Astrocyte (in vitro differentiated cells and primary cell): ENCODE data around the gene CDV3. TPM values are rescaled to one million over a fixed set of nuclear protein-coding genes. Genes with fewer than 3 reads are reported as not detected.

Source experiments
- DNase-seq: peaks from one replicate; pipeline ENCODE4 v3.0.0-alpha.2; 2010; ENCODE audit warnings: low read depth
- FAIRE-seq: peaks from 2 replicates; lab custom pipeline; 2011; peaks lifted over from hg19 to GRCh38; lab: Jason Lieb, UNC
- H2AFZ ChIP-seq: 2 replicates; pipeline ENCODE4 v1.6.0; 2012; ENCODE audit warnings: low read depth, low read length, inconsistent platforms
- H3K27ac ChIP-seq: 2 replicates; pipeline ENCODE4 v1.5.1; 2011; ENCODE audit warnings: low read depth, low read length, inconsistent platforms
- H3K27me3 ChIP-seq: 2 replicates; pipeline ENCODE4 v1.6.0; 2011; ENCODE audit warnings: low read length, inconsistent platforms; ENCODE audit not compliant: insufficient read depth
- H3K36me3 ChIP-seq: 2 replicates; pipeline ENCODE4 v1.5.1; 2011; ENCODE audit warnings: low read length, inconsistent platforms; ENCODE audit not compliant: insufficient read depth
- H3K4me1 ChIP-seq: 2 replicates; pipeline ENCODE4 v1.5.1; 2011; ENCODE audit warnings: low read length, inconsistent platforms; ENCODE audit not compliant: insufficient read depth
- H3K4me2 ChIP-seq: 2 replicates; pipeline ENCODE4 v1.6.0; 2012; ENCODE audit warnings: low read length, inconsistent platforms
- H3K4me3 ChIP-seq: 2 replicates; pipeline ENCODE4 v1.5.1; 2011; ENCODE audit warnings: low read depth, mild to moderate bottlenecking, low read length, inconsistent platforms; ENCODE audit not compliant: insufficient read depth
- H3K79me2 ChIP-seq: 2 replicates; pipeline ENCODE4 v1.6.0; 2012; ENCODE audit warnings: mild to moderate bottlenecking, low read length, inconsistent platforms; ENCODE audit not compliant: insufficient read depth
- H3K9ac ChIP-seq: 2 replicates; pipeline ENCODE4 v1.6.0; 2012; ENCODE audit warnings: mild to moderate bottlenecking, low read length, inconsistent platforms
- H3K9me3 ChIP-seq: 2 replicates; pipeline ENCODE4 v1.5.1; 2012; ENCODE audit warnings: low read depth, mild to moderate bottlenecking, low read length, inconsistent platforms; ENCODE audit not compliant: insufficient read depth
- H4K20me1 ChIP-seq: 2 replicates; pipeline ENCODE4 v1.6.0; 2012; ENCODE audit warnings: low read length, inconsistent platforms; ENCODE audit not compliant: insufficient read depth
- H3K27ac Mint-ChIP-seq: one replicate; pipeline ENCODE4 v1.8.0; 2021; ENCODE audit warnings: mild to moderate bottlenecking, mixed read lengths; ENCODE audit not compliant: unreplicated experiment
- H3K27me3 Mint-ChIP-seq: one replicate; pipeline ENCODE4 v1.8.0; 2021; ENCODE audit warnings: low read depth, mixed read lengths; ENCODE audit not compliant: unreplicated experiment
- H3K36me3 Mint-ChIP-seq: one replicate; pipeline ENCODE4 v1.8.0; 2021; ENCODE audit warnings: low read depth, mixed read lengths; ENCODE audit not compliant: unreplicated experiment
- H3K4me1 Mint-ChIP-seq: one replicate; pipeline ENCODE4 v1.8.0; 2021; ENCODE audit warnings: low read depth, mixed read lengths; ENCODE audit not compliant: unreplicated experiment
- H3K4me3 Mint-ChIP-seq: one replicate; pipeline ENCODE4 v1.8.0; 2021; ENCODE audit warnings: mild to moderate bottlenecking, moderate library complexity, mixed read lengths; ENCODE audit not compliant: unreplicated experiment
- H3K9me3 Mint-ChIP-seq: one replicate; pipeline ENCODE4 v1.8.0; 2021; ENCODE audit warnings: mild to moderate bottlenecking, mixed read lengths; ENCODE audit not compliant: unreplicated experiment
- CTCF ChIP-seq: IDR thresholded peaks from 2 replicates; pipeline ENCODE4 v1.5.1; 2011; ENCODE audit warnings: low read depth, mild to moderate bottlenecking, inconsistent platforms, low read length, moderate library complexity; ENCODE audit not compliant: insufficient read depth
- EZH2 ChIP-seq: IDR thresholded peaks from 2 replicates; pipeline ENCODE4 v1.6.1; 2012; ENCODE audit warnings: mild to moderate bottlenecking, low read length, inconsistent platforms; ENCODE audit not compliant: insufficient read depth
- total RNA-seq: library from RNA; stranded (reverse); gene quantifications from 2 replicates; pipeline ENCODE4 v1.2.1, GENCODE V29; 2021

The CDV3 gene
- total RNA-seq, 1 donor from 2014 or later = 323 TPM

GRCh38 chr3:133592843-133593242, 19.4 kb downstream of the CDV3 start:
- Mint-ChIP-seq H3K36me3 (peaks cover 5% of the 10 kb centered on the region), H3K4me1 (peaks cover 34% of the 10 kb centered on the region), H3K9me3 (no peaks in the 10 kb centered on the region), H3K4me3 (no peak overlapping the region), H3K27me3 (no peaks in the 10 kb centered on the region), H3K27ac (no peak overlapping the region)
- no peaks in the 10 kb centered on the region for H3K27me3 ChIP-seq
- H3K36me3 ChIP-seq = peaks cover 21% of the 10 kb centered on the region
- peaks cover 18% of the 10 kb centered on the region for H3K4me1 ChIP-seq
- no peaks in the 10 kb centered on the region for H3K9me3 ChIP-seq
- FAIRE-seq (no peak), DNase-seq (no peak)
- H3K79me2 ChIP-seq = peaks cover 14% of the 10 kb centered on the region
- H3K4me2 ChIP-seq = no peak overlapping the region
- H2AFZ ChIP-seq = no peak overlapping the region
- H3K9ac ChIP-seq = no peak overlapping the region
- H3K27ac ChIP-seq = no peak overlapping the region
- no peak overlapping the region for H3K4me3 ChIP-seq
- H4K20me1 ChIP-seq = peaks cover 23% of the 10 kb centered on the region
- TF ChIP-seq EZH2 (no peak), CTCF (no peak)

- peaks cover 17% of the 10 kb centered on the region for H3K36me3 ChIP-seq
- DNase-seq = no peak
- H3K9ac ChIP-seq = no peak overlapping the region
- H3K4me2 ChIP-seq = no peak overlapping the region
- Mint-ChIP-seq H3K27me3 (no peaks in the 10 kb centered on the region), H3K9me3 (no peaks in the 10 kb centered on the region), H3K27ac (no peak overlapping the region), H3K4me1 (peaks cover 38% of the 10 kb centered on the region), H3K4me3 (no peak overlapping the region), H3K36me3 (peaks cover 5% of the 10 kb centered on the region)
- no peak for TF ChIP-seq CTCF
- TF ChIP-seq EZH2 = no peak
- H3K27me3 ChIP-seq = no peaks in the 10 kb centered on the region
- FAIRE-seq = no peak
- no peak overlapping the region for H2AFZ ChIP-seq
- peaks cover 19% of the 10 kb centered on the region for H4K20me1 ChIP-seq
- peaks cover 11% of the 10 kb centered on the region for H3K79me2 ChIP-seq
- H3K4me3 ChIP-seq = no peak overlapping the region
- peaks cover 18% of the 10 kb centered on the region for H3K4me1 ChIP-seq
- H3K9me3 ChIP-seq = no peaks in the 10 kb centered on the region
- no peak overlapping the region for H3K27ac ChIP-seq
Measured at GRCh38 chr3:133593243-133593642, 19.8 kb downstream of the CDV3 start.

GRCh38 chr3:133595341-133595740, 21.9 kb downstream of the CDV3 start:
- Mint-ChIP-seq H3K9me3 (no peaks in the 10 kb centered on the region), H3K27me3 (no peaks in the 10 kb centered on the region), H3K36me3 (no peaks in the 10 kb centered on the region), H3K27ac (no peak overlapping the region), H3K4me3 (peak overlapping the region; percentile 42), H3K4me1 (peaks cover 33% of the 10 kb centered on the region)
- Histone ChIP-seq H3K9me3 (no peaks in the 10 kb centered on the region), H3K27me3 (no peaks in the 10 kb centered on the region), H3K4me3 (no peak overlapping the region), H2AFZ (no peak overlapping the region), H3K9ac (no peak overlapping the region), H3K36me3 (no peaks in the 10 kb centered on the region), H3K79me2 (no peaks in the 10 kb centered on the region), H4K20me1 (peaks cover 3% of the 10 kb centered on the region), H3K4me2 (peak overlapping the region; percentile 44), H3K27ac (peak overlapping the region; percentile 20), H3K4me1 (peaks cover 18% of the 10 kb centered on the region)
- DNase-seq (peak; percentile 91), FAIRE-seq (no peak)
- TF ChIP-seq CTCF (no peak), EZH2 (no peak)
